Gastrocnemius medialis (tissue), 4 donors: ENCODE data around the gene CDH2.

Experiments used
- CTCF ChIP-seq, 5 experiments: fragments of 450-650 bp in 3 of 5; fragments of 200-600 bp in 2 of 5; sonication (generic) in 2 of 5; IDR thresholded peaks in 4 of 5; conservative IDR thresholded peaks in 1 of 5; 1 replicate in 4 of 5; 2 replicates in 1 of 5; pipeline ENCODE4 v1.5.1; 2016 to 2019; ENCODE audit warnings: antibody characterized with exemption in 5 of 5, mild to moderate bottlenecking in 3 of 5, moderate library complexity in 3 of 5
- POLR2A ChIP-seq, 2 donors: fragments of 450-650 bp; IDR thresholded peaks; one replicate each; pipeline ENCODE4 v1.6.1; 2017; ENCODE audit warnings: antibody characterized with exemption in 2 of 2, mild to moderate bottlenecking in 2 of 2, moderate library complexity in 2 of 2

- TF ChIP-seq CTCF (IDR thresholded peaks at IDR 0.05 in 4 of 5, conservative IDR thresholded peaks at IDR 0.05 in 1 of 5) (no peak), POLR2A (IDR thresholded peaks at IDR 0.05) (no peak)
Measured at GRCh38 chr18:28081516-28081915, 95.4 kb downstream of the CDH2 start.
